A549 (cell line): ENCODE data around the gene KCTD6.

Experiments used
- CTCF ChIP-seq: fragments of >200 bp; sonication (Bioruptor Twin); formaldehyde crosslinking; IDR thresholded peaks from 3 replicates; pipeline ENCODE4 v1.5.1; 2016
- ESRRA ChIP-seq: fragments of 150-350 bp; IDR thresholded peaks from 2 replicates; pipeline ENCODE4 v1.6.1; 2014; ENCODE audit warnings: mild to moderate bottlenecking, low read length, borderline replicate concordance
- KDM1A ChIP-seq: fragments of 200-600 bp; sonication (generic); IDR thresholded peaks from 2 replicates; pipeline ENCODE4 v1.6.1; 2016; ENCODE audit warnings: low read depth, mild to moderate bottlenecking
- POLR2A ChIP-seq: IDR thresholded peaks from 2 replicates; pipeline ENCODE4 v1.6.1; 2012; ENCODE audit warnings: mild to moderate bottlenecking, low read length

- TF ChIP-seq CTCF (no peak), POLR2A (no peak), ESRRA (no peak), KDM1A (no peak)
Measured at GRCh38 chr3:58485801-58486435, 6.0 kb upstream of the KCTD6 start.
